Vagina (tissue), 2 donors: ENCODE results near the gene PIP4K2C.

Experiments
- CTCF ChIP-seq, 3 experiments: fragments of 450-650 bp in 2 of 3; fragments of 200-600 bp in 1 of 3; sonication (generic) in 1 of 3; IDR thresholded peaks; one replicate each; pipeline ENCODE4 v1.5.1; 2017 to 2019; ENCODE audit warnings: antibody characterized with exemption in 3 of 3, mild to moderate bottlenecking in 2 of 3, moderate library complexity in 2 of 3
- POLR2A ChIP-seq, 2 donors: fragments of 450-650 bp; IDR thresholded peaks; one replicate each; pipeline ENCODE4 v1.6.1; 2017; ENCODE audit warnings: antibody characterized with exemption in 2 of 2, mild to moderate bottlenecking in 2 of 2, moderate library complexity in 2 of 2
- POLR2AphosphoS5 ChIP-seq, 2 donors: sonication (generic); formaldehyde crosslinking; IDR thresholded peaks; one replicate each; pipeline ENCODE4 v1.9.0; 2017; ENCODE audit warnings: antibody characterized with exemption in 2 of 2, mild to moderate bottlenecking in 2 of 2, low read depth in 1 of 2; ENCODE audit not compliant: insufficient read depth in 1 of 2

- TF ChIP-seq CTCF (IDR thresholded peaks at IDR 0.05) (no peak), POLR2A (IDR thresholded peaks at IDR 0.05) (no peak), POLR2AphosphoS5 (IDR thresholded peaks at IDR 0.05; ENCODE audit: insufficient read depth in 1 of 2, low read depth in 1 of 2) (no peak)
Measured at GRCh38 chr12:57560516-57560915, 30.5 kb upstream of the PIP4K2C start.
